KOPT-K1 (cell line): Measurements from ENCODE around the gene NAAA.
"Not testable (repeated sequence)": the region's sequence is repeated elsewhere in the genome, so short reads cannot be mapped to it uniquely, and the experiment has no call there.

Experiments used
- H3K27ac ChIP-seq: fragments of 200-600 bp; sonication (generic); 2 replicates; pipeline ENCODE4 v1.5.1; 2016; ENCODE audit warnings: antibody characterized with exemption, mild to moderate bottlenecking, low read depth, low read length; ENCODE audit not compliant: poor library complexity, severe bottlenecking
- H3K36me3 ChIP-seq: fragments of 200-600 bp; sonication (generic); 2 replicates; pipeline ENCODE4 v1.5.1; 2017; ENCODE audit warnings: antibody characterized with exemption, mild to moderate bottlenecking, low read length, moderate library complexity; ENCODE audit not compliant: insufficient read depth
- H3K9me3 ChIP-seq: fragments of 200-600 bp; sonication (generic); 2 replicates; pipeline ENCODE4 v1.5.1; 2017; ENCODE audit warnings: antibody characterized with exemption, low read length, mild to moderate bottlenecking; ENCODE audit not compliant: insufficient read depth, poor library complexity, severe bottlenecking

NAAA gene

DNA sequence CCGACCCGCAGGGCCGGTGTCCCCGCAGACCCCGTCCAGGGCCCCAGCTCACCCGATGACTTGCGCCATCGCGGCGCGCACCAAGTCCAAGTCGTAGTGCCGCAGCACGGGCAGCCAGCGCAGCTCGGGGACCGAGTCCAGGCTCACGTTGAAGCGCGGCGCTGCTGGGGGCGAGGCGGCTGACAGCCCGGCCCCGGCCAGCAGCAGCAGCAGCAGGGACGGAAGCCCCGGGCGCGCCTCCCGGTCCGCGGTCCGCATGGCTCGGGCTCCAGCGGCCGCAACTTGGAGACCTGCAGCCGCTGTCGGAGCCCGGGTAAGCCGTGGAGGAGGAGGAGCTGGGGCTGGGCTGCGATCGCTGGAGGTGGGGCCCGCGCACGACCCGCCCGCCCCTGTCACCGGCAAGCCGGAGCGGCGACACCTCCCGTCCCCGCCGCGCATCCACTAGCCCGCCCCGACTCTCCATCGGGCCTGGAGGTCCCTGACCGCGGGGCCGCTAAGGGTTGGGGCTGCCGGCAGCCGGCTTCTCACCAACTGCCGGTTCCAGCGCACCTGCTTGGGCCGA, at the start of gene NAAA:
Gene NAAA, minus strand, starts transcription at position 322 of the 562 bp plus-strand sequence. Its CDS starts 64 bp downstream, at position 258.
- H3K27ac ChIP-seq, result peak within 1 kb of the TSS; percentile 69
- H3K36me3 ChIP-seq, result peaks cover 14% of the 10 kb centered on the region; the same call in 1 of the 2 replicates
- H3K9me3 ChIP-seq, result no peaks in the 10 kb centered on the region

DNA sequence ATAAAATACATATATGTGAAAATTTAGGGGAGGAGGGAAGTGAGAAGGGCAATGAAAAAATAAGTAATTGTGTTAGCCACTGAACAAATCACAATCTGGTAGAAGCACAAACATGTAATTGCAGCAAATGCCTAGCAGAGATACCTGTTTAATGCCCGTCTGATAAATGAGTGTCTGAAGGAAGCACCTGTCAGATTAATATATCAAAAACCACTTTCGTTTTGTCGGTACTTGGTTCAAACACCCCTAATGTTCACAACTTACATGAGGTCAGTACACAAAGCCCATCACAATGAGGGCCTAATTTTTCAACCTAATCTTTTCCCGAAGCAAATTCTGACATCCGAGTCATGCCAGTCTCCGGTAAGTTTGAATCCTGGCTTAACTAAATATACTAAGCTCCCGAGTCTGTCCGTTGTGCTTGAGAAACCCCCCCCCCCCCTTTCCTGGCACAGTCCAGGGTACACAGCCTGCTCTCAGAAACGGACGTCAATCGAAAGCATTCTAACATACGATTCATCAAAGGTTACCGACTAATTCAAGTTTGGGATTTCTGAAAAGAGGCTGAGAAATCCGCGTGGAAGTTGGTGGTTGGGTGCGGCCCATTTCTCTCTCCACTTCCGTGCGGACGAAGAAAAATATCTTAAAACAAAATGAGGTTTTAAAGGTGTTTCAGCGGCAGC, 49.2 kb upstream of the NAAA start:
- Histone ChIP-seq H3K9me3 (no peaks in the 10 kb centered on the region), H3K36me3 (peaks cover 19% of the 10 kb centered on the region; the same call in 1 of the 2 replicates), H3K27ac (peak overlapping the region; percentile 76)

DNA sequence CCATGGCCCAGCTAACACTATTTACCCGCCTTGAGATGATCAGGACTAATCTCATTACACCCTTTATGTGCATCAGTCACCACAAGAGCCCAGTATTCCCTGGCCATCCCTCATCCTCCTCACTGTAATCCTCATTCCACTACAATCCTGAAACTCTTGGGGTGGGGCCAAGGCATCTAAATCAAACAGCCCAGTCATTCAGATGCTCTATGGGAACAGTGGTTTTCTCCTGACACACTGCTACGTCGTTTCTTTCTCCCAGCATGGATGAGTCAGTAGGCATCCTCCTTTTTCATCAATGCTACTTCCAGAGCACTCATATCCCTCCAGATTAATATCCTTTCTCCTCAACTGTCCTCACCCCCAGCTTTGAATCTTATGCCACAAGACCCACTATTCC, 44.3 kb upstream of the NAAA start:
- H3K36me3 ChIP-seq, result peaks cover 51% of the 10 kb centered on the region
- H3K9me3 ChIP-seq, result no peaks in the 10 kb centered on the region
- no peak overlapping the region for H3K27ac ChIP-seq

DNA sequence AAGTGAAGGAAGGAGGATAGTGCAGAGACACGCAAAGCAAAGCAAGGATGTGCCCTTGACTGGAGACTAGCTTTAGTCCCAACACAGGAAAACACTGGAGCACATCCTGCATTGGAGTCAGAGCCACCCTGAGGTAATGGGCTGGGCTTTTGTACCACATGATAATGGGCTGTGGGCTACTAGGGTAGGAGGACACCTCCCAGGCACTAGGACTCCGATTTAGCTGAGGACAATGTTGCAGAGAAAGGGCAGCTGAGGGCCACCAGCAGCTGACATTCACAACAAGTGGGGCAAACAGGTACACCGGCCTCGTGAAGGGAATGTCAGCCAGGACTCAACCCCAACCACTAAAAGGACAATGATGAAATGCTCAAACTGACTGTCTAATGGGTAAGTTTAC, 39.8 kb upstream of the NAAA start:
- peaks cover 5% of the 10 kb centered on the region for H3K9me3 ChIP-seq
- H3K27ac ChIP-seq, result no peak overlapping the region
- H3K36me3 ChIP-seq, result peaks cover 76% of the 10 kb centered on the region

DNA sequence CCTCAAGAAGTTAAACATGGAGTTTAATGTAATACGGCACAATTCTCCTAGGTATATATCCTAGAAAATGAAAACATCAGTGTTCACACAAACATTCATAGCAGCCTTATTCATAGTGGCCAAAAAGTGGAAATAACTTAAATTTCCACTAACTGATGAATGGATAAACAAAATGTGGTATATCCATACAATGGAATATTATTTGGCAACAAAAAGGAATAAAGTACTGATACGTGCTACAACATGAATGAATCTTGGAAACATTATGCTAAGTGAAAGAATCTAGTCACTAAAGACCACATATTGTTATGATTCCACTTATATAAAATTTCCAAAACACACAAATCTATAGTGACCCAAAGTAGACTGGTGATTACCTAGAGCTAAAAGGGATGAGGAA, 35.4 kb upstream of the NAAA start:
- H3K36me3 ChIP-seq, result peaks cover 89% of the 10 kb centered on the region
- H3K27ac ChIP-seq, result no peak overlapping the region
- peaks cover 5% of the 10 kb centered on the region for H3K9me3 ChIP-seq

DNA sequence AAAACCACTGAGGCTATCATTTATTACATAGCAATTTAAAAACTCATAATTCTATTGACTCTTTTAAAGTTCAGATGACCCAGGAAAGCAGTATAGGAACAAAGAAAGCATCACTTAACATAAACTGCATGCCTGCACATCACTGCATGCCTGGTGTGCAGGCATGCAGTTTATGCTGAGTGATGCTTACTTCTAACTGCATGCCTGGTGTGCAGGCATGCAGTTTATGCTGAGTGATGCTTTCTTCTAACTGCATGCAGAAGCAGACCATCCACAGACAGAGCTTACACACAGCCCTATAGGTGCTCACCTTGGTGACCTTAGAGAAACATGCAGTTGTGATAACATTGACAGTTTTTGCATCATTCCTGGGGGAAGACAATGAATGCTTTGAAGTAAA, 33.0 kb upstream of the NAAA start:
- H3K36me3 ChIP-seq, result peaks cover 95% of the 10 kb centered on the region
- H3K27ac ChIP-seq, result no peak overlapping the region
- peaks cover 5% of the 10 kb centered on the region for H3K9me3 ChIP-seq

DNA sequence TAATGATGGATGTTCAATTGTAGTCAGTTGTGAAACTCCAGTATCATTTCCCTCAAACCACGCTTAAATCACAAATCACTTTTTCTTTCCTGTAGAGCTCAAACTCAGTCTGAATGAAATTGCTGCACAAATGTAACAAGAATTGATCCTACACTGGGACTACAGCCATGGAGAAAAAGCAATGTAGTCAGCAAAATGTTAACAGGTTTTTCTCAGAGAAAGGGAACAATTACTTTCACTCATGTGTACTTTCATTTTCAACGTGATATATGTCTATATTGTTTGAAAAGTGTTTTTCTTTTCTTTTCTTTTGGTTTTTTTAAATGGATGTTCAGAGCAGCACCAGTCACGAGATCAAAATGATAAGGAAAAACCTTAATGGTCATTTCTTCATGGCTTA, 27.3 kb upstream of the NAAA start:
- H3K36me3 ChIP-seq, result peaks cover 100% of the 10 kb centered on the region
- no peak overlapping the region for H3K27ac ChIP-seq
- peaks cover 30% of the 10 kb centered on the region for H3K9me3 ChIP-seq

DNA sequence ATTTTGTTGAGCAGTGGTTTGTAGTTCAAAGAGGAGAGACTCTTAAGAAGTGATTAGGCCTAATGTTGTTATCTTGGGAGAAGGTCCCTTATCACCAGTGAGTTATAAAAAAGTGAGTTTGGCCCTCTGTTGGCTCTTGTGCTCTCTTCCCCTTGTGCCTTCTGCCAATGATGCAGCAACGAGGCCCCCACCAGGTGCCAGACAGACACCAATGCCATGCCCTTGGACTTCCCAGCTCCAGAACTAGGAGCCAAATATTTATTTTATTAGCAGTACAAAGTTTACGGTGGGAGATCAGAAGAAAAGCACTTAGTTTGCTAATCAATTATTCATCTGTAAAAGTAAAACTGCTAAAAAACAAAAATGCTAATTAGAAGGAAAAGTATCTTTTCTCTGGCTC, 22.7 kb upstream of the NAAA start:
- H3K27ac ChIP-seq, result no peak overlapping the region
- peaks cover 30% of the 10 kb centered on the region for H3K9me3 ChIP-seq
- peaks cover 96% of the 10 kb centered on the region for H3K36me3 ChIP-seq

DNA sequence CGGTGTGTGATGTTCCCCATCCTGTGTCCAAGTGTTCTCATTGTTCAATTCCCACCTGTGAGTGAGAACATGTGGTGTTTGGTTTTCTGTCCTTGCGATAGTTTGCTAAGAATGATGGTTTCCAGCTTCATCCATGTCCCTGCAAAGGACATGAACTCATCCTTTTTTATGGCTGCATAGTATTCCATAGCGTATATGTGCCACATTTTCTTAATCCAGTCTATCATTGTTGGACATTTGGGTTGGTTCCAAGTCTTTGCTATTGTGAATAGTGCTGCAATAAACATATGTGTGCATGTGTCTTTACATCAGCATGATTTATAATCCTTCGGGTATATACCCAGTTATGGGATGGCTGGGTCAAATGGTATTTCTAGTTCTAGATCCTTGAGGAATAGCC, 21.3 kb upstream of the NAAA start:
- peaks cover 96% of the 10 kb centered on the region for H3K36me3 ChIP-seq
- H3K27ac ChIP-seq, result not testable (repeated sequence)
- H3K9me3 ChIP-seq, result peaks cover 30% of the 10 kb centered on the region

DNA sequence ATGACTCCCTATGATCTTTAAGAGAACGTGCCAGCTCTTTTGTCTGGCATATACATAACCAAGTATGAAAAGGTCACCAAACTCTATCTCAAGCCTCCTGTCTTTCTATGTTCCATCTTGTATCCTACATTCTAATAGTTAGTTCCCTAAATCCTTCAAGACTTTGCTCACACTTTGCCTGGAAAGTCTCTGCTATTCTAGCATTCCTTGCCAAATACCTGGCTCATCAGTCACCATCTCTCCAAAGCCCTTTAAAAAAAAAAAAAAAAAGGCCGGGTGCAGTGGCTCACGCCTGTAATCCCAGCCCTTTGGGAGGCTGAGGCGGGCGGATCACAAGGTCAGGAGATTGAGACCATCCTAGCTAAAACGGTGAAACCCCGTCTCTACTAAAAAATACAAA, 17.7 kb upstream of the NAAA start:
- not testable (repeated sequence) for H3K9me3 ChIP-seq, H3K27ac ChIP-seq
- peaks cover 96% of the 10 kb centered on the region for H3K36me3 ChIP-seq

DNA sequence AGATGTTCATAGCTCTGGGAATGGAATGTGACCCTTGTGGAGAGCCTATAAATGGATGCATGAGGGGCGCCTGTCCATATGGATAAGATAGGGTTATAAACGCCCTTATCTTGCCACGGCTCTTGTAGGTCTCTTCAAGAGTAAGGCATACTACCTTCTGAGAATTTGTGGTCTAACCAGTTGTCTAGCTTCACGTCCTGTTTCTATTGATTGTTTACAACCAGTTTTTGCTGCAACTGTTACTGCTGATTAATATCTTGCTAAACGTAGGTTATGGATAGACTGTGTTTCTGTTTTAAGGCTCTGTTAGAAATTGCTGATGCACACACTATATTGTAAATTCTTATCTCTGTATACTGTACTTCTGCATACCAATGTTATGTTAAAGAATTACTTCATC, 14.0 kb upstream of the NAAA start:
- peaks cover 100% of the 10 kb centered on the region for H3K36me3 ChIP-seq
- H3K9me3 ChIP-seq, H3K27ac ChIP-seq: not testable (repeated sequence)

DNA sequence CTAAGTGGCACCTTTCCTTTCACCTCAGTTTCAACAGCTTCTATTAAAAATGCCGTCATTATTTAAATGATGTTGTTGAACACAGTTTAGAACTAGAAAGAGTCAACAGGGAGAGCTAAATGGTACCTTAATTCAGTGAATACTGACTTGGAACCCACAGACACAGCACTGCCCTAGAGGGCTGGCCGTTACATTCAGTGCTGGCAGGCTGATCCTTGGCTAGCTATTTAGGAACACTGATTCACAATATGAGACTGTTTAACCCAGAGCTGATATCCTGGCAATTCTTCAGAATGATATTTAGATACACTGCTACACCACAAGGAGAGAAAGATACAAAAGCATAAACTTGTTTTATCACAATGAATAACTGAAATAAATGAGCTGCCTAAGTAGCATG, 12.7 kb upstream of the NAAA start:
- no peak overlapping the region for H3K27ac ChIP-seq
- no peaks in the 10 kb centered on the region for H3K9me3 ChIP-seq
- peaks cover 100% of the 10 kb centered on the region for H3K36me3 ChIP-seq

DNA sequence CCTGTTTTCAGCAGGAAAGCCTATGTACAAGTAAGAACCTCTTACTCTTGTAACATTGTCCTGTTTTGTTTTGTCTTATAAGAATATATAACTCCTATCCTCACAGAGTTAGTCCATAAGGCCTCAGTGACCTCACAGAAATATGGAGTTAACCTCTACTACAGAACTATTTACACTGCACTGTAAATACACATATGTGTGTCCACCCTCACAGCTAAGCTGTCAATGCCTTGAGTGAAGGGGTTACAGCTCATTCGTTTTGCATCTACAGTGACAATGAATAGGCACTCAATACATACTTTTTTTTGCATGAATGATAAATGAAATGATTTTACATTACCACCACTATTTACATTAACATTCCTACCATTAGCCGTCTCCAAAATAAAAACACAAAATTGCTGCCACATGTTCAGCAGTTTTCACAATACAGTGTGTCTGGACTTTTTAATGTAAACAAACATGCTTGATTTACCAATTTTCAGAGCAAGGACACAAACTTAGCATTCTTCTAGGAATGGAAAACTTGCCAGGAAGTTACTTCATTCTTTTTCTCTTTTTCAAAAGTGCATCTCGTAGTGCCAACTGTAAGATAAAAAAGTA, 9.5 kb upstream of the NAAA start:
- Histone ChIP-seq H3K9me3 (no peaks in the 10 kb centered on the region), H3K36me3 (peaks cover 95% of the 10 kb centered on the region), H3K27ac (no peak overlapping the region)

DNA sequence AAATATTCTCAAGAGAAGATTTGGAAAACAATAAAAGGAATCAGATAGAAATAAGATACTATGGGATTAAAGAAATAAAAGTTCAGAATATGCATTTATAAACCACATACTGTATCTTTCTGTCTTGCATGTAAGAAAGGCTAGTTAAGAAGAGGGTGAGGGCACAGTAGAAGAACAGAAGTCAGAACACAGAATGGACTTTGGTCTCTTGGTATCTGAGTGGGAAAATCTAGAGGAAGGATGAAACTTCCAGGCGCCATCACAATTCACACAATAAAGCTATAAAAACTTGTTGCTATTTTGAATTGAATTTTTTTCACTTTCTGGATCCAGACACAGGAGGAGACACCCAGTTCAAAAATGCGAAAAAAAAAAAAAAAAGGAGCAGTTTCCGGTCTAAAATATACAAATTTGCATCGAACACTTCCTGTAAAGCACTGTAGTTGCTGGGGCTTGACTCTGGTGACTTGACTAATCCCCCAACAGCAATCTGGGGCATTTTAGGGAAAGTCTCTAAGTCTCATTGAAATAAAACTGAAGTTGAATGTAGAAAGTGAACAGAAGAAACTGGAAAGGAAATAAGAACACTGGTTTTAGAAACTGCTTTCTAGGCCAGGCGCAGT, 8.1 kb upstream of the NAAA start:
- H3K9me3 ChIP-seq, result no peaks in the 10 kb centered on the region
- H3K27ac ChIP-seq, result no peak overlapping the region
- H3K36me3 ChIP-seq, result peaks cover 88% of the 10 kb centered on the region

DNA sequence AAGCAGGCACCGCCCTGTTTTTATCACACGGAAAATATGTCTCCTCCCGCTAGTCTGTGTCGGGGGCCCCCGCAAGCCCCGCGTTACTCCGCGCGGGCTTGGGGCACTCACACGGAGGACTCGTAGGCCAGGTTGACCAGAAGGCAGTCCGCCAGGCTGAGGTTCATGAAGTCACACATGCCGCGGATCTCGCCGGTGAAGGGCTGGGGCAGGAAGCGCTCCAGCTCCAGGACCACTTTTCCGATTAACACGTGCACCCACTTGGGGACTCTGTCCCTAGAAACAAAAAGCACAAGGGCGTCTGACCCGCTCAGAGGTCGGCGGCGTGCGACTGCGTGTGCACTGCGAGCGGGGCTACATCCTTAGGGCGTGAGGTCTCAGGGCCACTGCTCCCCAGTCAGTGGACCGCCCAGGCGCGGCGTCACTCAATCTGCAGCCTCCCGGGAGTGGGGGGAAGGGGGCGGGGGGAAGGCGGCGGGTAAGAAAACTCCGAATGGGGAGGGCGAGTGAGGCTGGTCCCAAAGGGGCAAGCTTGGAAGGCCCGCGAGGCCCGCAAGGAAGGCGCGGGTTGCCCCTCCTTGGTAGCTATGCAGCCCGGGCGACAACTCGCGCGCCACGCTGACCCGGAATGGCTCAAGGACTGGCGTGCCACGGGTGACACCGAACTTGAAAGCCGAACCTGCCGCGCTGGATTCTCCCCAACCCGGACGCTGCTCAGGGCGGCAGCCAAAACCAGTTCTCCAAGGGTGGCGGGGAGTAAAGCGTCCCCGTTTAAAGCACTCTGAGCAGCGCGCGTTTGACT, 722 bp downstream of the NAAA start:
- peak overlapping the region; percentile 69 for H3K27ac ChIP-seq
- no peaks in the 10 kb centered on the region for H3K9me3 ChIP-seq
- peaks cover 21% of the 10 kb centered on the region; the same call in 1 of the 2 replicates for H3K36me3 ChIP-seq
